RWPE1 (cell line): ENCODE measurements around the gene MGA.

Experiments
- CTCF ChIA-PET: fragments of 350-600 bp; sonication (Branson Sonifier 250); formaldehyde crosslinking; extraction: SDS; loops from one replicate; lab custom pipeline; 2021; lab: Yijun Ruan, JAX
- POLR2A ChIA-PET: fragments of 400-600 bp; formaldehyde crosslinking; extraction: SDS; loops from one replicate; lab custom pipeline; 2020; ENCODE audit warnings: antibody characterized with exemption; ENCODE audit not compliant: low non-redundant PET; lab: Yijun Ruan, JAX
- DNase-seq: peaks from one replicate; pipeline ENCODE4 v3.0.0; 2012; ENCODE audit warnings: low spot score
- H3K27ac ChIP-seq: fragments of 450-650 bp; 2 replicates; pipeline ENCODE4 v1.5.1; 2017
- TF ChIP-seq, protein P1 (sequence below): fragments of 450-650 bp; conservative IDR thresholded peaks from 2 replicates; pipeline ENCODE4 v1.5.1; 2017; ENCODE audit warnings: low read depth, mild to moderate bottlenecking

The MGA gene

GRCh38 chr15:41659855-41660234, 360 bp upstream of the MGA start:
- DNase-seq, result no peak
- TF ChIP-seq, protein P1, sequence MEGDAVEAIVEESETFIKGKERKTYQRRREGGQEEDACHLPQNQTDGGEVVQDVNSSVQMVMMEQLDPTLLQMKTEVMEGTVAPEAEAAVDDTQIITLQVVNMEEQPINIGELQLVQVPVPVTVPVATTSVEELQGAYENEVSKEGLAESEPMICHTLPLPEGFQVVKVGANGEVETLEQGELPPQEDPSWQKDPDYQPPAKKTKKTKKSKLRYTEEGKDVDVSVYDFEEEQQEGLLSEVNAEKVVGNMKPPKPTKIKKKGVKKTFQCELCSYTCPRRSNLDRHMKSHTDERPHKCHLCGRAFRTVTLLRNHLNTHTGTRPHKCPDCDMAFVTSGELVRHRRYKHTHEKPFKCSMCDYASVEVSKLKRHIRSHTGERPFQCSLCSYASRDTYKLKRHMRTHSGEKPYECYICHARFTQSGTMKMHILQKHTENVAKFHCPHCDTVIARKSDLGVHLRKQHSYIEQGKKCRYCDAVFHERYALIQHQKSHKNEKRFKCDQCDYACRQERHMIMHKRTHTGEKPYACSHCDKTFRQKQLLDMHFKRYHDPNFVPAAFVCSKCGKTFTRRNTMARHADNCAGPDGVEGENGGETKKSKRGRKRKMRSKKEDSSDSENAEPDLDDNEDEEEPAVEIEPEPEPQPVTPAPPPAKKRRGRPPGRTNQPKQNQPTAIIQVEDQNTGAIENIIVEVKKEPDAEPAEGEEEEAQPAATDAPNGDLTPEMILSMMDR, result no peak
- H3K27ac ChIP-seq, result peak overlapping the region; percentile 97
- CTCF ChIA-PET, result interaction anchor here (0.6 to 1.5 kb wide), 5 partner anchors 59 to 214 kb away, joined by 3 to 7 read pairs (median 4); no protein-coding TSS in a partner anchor
- POLR2A ChIA-PET, result interaction anchor here (0.6 to 0.9 kb wide), 3 partner anchors 13 to 38 kb away, joined by 3 to 5 read pairs (median 3); no protein-coding TSS in a partner anchor

- ChIA-PET POLR2A (interaction anchor here (0.9 to 1.0 kb wide), 2 partner anchors 9 to 36 kb away, joined by 3 to 5 read pairs; no protein-coding TSS in a partner anchor), CTCF (interaction anchor here (1.1 to 1.4 kb wide), 3 partner anchors 58 to 103 kb away, joined by 3 to 4 read pairs (median 3); no protein-coding TSS in a partner anchor)
- DNase-seq, result peak; percentile 13
- peak overlapping the region; percentile 97 for H3K27ac ChIP-seq
- TF ChIP-seq, protein P1, result no peak
Observed at GRCh38 chr15:41661078-41661517, 893 bp downstream of the MGA start.

DNA sequence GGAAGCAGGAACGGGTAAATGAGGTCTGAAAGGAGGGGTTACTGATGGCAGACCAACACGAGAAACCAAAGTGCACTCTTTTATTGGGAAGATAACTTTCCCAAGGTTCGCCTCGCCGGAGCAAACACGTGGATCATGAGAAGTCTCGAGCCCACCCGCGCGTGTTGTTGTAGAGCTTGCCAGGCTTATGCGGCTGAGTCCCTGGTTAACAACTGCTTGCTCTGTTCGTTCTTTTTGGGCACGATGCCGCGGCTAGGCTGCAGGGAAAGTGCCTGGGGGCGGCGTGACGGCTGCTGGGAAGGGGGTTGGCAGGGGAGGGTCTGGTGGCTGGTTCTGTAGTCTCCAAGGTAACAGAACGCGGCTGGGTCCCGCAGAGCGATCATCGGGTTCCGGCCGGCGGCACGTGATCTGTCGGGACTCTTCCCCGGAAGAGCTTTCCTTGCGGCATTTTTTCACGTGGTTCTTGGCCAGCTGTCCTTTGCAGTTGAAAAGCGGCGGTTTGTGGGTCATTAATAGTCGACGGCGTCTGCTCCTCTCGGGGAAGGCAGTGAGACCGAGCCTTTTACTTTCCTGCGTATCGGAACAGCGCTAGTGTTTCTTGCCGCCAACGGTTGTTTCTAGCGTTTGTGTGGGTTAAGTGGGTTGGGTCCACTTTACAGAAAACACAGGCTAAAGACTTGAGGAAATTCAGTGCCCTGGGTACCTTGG, 1.5 kb downstream of the MGA start:
- ChIA-PET CTCF (interaction anchor here (1.4 kb wide), 1 partner anchor 57 kb away, joined by 3 read pairs; no protein-coding TSS in a partner anchor), POLR2A (interaction anchor here (1.0 kb wide), 1 partner anchor 9 kb away, joined by 3 read pairs; no protein-coding TSS in a partner anchor)
- peak overlapping the region; percentile 97 for H3K27ac ChIP-seq
- TF ChIP-seq, protein P1, result no peak
- DNase-seq, result peak; percentile 69

- ChIA-PET POLR2A (no interaction called here), CTCF (no interaction called here)
- DNase-seq, result peak; percentile 22
- H3K27ac ChIP-seq, result no peak overlapping the region
- TF ChIP-seq, protein P1, result no peak
Observed at GRCh38 chr15:41666353-41666920, 6.2 kb downstream of the MGA start.

GRCh38 chr15:41669701-41670100, 9.5 kb downstream of the MGA start:
- DNase-seq, result no peak
- CTCF ChIA-PET, result no interaction called here
- POLR2A ChIA-PET, result interaction anchor here (1.0 kb wide), 1 partner anchor 8 kb away, joined by 3 read pairs; no protein-coding TSS in a partner anchor
- H3K27ac ChIP-seq, result no peak overlapping the region
- TF ChIP-seq, protein P1, result no peak
